CMK (cell line): ENCODE data around the gene SHH.

ENCODE experiments used
- DNase-seq: peaks from one replicate; pipeline ENCODE4 v3.0.0-alpha.2; 2010; ENCODE audit warnings: low read depth

The SHH gene

DNA sequence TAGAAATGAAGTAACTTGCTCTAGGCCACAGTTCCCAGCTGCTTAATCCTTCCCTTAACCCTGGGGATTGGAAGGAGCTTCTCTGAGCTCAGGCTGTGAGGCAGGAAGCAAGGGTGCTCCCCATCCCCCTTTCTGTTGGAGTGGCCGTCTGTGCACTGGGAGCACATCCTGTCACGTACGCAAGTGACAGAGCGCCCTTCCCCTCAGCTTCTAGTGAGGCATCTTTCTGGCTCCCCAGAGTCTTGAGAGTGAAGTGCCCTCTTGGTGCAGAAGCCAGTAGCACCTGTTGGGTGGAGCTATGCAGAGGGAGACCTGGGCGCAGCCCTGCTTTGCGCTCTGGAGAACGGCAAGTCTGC lies 47.8 kb downstream of the SHH start:
- DNase-seq: no peak

DNA sequence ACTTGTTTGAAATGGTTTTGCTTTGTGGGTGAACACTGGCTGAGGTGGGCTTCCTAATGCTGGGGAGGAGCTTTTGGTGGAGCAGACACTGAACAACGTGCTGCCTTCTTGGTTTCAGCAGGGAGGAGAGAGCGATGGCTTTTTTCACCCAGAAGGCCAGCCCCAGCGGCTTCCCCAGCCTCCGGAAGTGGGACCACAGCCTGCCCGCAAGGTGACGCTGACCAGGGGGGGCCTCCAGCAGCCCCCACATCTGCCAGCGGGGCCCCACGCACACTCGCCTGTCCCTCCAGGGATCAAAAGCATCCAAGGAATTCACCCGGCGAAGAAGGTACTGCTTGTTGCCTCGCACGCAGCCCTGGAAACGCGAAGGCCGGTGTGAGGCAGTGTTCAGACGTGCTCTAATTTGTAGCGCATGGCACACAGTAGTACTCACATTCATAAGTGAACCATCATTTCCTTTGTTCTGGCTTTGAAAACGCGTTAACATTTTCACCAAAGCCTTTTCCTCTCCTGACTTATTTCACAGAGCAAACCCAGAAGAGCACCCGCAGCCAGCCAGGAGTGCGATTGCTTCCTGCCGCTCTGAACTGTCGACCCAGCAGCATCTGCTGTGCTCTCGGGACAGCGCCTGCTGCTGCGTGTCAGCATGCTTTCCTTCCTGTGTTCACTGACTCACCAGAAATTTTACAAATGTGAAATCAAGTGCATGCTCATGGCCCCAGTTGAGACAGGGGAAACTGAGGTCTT lies 48.4 kb downstream of the SHH start:
- no peak for DNase-seq

DNA sequence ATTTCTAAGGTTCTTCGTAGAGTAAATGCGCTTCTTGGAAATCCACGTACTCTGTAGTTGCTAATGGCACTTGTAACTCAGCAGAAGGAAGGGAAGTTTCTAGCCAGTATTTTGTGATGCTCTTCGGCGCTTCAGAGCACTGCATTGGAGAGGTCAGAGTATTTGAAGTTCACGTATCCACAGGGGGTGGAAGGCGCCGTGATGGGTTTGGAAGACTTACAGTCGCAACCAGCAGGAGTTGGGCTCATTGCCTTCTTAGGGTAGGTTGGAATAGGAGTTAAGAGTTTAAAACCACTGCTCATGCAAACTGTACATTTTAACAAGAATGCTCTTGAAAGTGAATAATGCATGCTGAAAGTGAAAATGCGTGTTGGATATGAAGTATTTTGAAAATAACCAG lies 49.1 kb downstream of the SHH start:
- no peak for DNase-seq

DNA sequence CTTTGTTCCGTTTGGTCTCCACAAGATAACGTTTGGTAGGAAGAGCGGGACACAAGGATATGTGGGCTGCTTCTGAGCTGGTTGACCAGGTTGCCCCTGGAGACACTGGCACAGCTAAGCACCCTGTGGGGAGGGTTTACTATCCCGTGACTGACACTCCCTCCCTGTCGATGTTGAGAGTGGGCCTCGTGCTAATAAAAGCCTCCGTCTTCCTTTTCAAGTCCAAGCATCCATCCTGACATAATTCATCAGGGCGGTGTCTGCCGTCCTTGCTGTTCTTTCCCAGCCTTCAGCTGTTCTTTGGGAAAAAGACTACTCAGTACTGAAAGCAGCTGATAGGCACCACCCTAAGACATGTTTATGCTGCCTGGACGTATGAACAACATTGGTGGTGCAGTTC lies 49.6 kb downstream of the SHH start:
- DNase-seq: no peak

DNA sequence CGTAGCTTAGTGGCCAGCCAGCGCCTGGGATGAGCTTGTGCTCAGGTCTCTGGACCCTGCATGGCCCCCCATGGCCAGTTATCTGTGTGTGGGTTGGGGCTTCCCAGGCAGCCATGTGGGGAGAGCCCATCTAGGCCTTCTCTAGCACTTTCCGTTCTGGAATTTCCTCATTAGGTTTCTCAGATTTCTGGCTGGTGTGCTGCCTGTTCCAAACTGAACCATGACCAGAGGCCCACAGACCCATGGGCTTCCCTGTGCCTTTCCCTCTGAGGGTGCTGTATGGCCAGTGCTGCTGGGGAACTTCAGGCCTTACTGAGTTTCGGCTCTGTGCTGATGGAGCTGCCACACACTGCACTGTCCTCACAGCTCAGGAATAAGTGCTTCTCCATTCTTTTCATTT lies 50.2 kb downstream of the SHH start:
- no peak for DNase-seq

DNA sequence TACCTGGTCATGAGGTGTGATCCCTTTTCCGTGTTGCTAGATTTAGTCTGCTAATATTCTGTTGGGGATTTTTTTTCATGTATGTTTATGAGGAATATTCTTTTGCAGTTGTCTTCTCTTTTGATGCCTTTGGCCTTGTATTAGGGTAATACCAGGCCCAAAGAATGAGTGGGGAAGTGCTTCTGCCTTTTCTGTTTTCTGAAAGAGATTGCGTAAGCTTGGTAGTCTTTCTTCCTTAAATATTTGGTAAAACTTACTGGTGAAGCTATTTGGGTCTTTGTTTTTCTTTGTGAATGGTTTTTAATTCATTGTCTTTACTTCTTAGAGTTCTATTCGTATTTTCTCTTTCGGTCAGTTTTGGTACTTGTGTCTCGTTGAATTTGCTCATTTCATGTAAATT lies 51.1 kb downstream of the SHH start:
- no peak for DNase-seq

DNA sequence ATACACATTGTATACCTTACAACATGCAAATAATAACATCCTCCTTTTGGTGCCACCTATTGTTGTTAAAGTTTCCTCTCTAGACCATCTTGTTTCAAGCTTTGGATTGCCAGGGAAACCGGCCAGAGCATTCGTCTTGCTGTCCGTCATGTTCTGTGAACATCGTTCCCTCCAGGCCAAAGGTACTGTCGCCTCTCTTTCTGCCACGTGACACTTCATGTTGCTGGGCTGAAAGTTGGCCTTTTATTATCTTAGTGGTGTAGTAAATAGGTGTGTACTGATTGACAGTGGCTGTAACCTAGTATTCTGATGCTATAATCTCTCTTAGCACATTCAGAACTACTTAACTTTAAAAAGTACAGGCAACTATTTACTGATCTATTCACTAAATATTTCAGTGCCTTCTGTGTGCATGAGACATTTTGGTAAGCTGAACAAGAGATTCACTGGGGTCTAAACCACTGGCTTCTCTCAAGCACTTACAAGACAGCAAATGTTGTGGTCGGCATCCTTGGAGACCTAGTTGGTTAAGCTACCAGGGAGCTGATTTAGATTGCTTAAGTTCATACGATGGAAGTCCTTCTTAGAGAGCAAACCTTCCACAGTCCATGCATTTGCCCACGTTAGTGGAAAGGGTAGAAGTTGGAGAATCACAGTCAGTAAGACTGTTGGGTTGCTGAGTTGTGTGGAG lies 52.4 kb downstream of the SHH start:
- DNase-seq: no peak

DNA sequence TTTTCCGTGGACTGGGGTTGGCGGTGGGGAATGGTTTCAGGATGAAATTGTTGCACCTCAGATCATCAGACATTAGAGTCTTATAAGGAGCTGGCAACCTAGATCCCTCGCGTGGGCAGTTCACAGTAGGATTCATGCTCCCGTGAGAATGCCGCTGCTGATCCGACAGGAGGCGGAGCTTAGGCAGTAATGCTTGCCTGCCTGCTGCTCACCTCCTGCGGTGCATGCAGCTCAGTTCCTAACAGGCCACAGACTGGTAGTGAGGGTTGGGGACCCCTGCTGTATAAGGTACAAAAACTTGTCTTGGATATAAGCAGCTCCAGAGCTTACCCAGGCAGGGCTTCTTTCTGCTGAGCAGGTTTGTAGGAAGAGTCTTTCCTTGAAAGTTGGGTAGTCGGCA lies 53.9 kb downstream of the SHH start:
- DNase-seq: no peak

DNA sequence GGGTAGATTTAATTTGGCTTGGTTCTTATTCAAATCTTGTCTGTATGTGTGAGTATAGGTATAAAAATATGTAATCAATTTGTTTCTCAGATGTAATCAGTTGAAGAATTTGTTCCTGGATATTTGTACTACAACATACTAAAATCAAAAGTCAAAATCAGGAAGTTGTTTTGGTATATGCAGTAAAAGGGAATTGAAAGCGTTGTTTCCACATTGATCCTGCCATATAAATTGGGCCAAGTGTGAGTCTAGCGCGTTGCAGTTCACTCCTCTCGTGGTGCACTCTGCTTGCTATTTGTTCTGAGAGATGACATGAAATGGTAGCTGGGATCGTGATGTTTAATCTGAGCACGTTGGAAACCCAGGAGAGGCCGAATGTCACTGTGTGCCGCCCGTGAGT lies 55.9 kb downstream of the SHH start:
- DNase-seq: no peak

DNA sequence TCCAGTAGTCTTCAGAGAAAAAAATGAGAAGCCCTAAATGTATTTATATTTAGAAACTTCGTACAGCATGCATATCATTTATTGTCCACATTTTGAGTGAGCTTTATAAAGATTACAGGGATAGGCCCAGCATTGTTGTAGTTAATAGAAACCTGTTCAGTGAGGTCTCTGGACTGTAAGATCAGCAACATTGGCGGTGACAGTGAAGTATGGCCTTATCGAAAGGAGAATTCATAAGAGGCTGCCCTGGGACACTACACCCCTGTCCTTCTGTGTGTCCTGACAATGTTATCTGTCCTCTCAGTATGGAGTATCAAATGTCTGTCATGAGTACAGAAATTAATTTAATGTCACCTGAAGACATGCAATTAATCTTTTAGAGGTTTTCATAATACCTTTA lies 57.2 kb downstream of the SHH start:
- no peak for DNase-seq

DNA sequence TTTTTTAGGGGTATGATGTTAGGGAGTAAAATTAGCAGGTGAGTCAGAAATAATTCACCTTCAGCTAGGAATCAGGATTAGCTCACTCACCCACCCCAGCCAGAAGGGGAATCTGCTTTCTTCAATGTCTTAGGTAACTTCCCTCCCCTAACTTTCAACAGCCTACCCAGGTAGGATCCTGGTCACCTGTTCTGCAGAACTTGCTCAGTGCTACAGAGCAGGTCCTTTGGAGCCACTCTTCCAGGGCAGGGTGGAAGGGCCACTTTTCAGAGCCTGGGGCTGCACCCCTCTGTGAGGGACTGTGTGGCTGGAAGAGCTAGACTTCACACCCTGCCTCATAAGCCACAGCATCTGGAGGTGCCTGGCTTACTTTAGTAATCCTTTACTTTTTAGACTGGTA lies 58.1 kb downstream of the SHH start:
- DNase-seq: no peak

DNA sequence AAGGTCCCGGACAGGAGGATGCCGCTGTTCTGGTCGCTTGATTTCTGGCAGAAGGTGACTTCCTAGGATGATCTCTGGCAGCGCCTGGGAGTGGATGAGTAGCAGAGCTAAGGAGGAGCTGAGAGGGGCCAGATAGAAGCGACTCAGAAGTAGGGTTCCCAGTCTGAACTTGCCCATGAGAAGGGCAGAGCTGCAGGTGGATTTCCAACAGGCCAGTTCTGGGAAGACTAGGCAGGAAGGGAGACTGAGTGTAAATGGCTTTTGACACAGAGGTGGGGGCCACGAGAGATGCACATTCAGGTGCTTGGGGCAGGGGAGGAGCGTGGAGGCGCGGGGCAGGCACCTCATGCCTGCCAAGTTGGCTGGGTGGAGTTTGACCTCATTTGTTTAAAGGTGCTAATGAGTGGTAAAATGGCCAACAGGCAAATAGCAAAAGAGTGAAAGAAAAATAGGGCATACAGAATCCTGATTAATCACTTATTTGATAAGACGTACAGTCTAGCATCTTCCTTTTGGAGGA lies 58.8 kb downstream of the SHH start:
- no peak for DNase-seq

DNA sequence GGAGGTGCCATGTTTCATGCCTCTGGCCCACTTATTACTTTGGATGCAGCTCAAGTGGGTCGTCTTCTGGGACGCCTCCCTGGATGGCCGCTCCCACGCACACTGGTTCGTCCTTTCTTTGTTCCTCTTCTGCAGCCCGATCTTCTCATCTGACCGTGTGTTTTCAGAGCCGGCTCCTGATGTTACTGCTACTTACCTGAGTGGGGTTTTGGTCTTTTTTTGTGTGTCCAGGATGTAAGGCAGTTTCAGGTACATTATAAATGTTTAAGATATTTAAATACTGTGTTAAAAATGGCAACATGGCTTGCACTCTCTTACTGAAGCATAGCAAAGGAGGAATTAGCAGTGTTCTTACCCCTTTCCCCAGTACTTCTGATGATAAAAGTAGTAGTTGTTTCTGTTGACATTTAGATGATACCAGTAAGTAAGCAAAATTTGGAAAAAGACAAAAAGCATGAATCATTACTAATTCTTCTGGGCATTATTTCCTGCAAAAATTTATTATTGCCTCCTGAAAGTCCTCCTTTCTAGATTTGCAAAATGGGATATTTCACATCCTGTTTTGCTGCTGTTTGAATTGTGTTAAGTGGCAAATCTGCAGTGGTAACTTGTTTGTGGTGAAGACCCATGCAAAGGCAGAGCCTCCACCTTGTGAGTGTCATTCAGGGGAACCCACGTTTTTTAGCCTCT lies 59.4 kb downstream of the SHH start:
- no peak for DNase-seq

DNA sequence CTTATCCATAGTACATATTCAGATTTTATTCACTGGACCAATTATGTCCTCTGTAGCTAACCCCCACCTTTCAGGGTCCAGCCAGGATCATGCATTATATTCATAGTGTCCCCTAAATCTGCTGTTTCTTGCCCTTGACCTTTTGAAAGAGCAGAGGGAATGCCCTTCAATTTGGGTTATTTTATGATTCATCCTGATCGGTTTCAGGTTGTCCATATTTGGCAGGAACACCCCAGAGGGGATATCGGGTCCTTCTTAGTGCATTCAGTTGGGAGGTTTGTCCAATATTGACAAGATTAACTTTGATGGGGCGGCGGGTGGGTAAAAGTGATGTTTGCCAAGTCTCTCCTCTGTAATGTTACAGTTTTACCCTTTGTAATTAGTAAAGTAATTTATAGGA lies 60.9 kb downstream of the SHH start:
- no peak for DNase-seq

DNA sequence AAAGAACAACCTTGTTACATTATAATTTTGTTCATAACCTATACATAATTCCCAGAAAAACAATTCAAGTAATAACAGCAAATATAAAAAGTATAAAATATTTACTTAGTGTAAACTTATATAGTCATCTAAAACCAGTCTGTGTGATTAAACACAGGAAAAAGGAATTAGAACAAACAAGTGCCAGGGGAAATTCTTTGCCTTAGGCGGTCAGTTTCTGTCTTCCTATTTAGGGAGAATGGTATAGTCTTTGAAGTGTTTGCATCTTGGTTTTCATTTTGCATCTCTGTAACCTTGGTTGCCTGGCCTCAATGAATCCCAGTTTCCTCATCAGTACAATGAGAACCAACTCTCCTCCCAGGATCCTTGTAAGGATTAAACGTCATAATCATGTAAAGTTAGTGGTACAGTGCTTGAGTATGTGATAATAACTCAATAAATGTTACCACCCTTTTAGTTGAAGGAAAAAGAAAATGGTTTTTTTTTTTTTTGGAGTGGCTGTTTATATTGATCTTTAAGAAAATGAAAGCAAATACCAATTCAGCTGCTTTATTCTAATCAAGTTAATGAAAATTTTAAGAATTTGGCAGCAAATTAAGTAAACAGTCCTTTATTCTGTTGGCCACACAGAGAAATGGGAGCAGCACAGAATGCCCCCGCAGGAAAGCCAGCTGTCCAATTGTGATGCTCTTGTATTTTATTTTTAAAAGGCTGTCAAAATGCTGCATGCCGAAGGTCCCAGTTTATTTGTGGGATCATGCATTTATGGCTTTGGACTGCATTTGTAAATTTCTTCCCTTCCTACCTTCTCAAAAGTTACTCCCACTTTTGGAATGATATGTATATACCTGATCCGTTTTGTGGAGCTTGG lies 61.8 kb downstream of the SHH start:
- no peak for DNase-seq
